ENCODE measurements around the gene GRM8. TPM values are rescaled to one million over a fixed set of nuclear protein-coding genes. Genes with fewer than 3 reads are reported as not detected.

Gene GRM8
- total RNA-seq, 1 donor from 2014 or later = not detected

- H3K9me3 ChIP-seq = no peaks in the 10 kb centered on the region
- no peaks in the 10 kb centered on the region for H3K36me3 ChIP-seq
- H3K27me3 ChIP-seq = no peaks in the 10 kb centered on the region
- DNase-seq = no peak
- TF ChIP-seq CTCF (IDR thresholded peaks at IDR 0.05) = no peak
- H3K4me3 ChIP-seq = no peak overlapping the region
- no peak for ATAC-seq
- no peak overlapping the region for H3K27ac ChIP-seq
- intact Hi-C loops (cut with DNase I) = no loop called here
- H3K4me1 ChIP-seq = no peaks in the 10 kb centered on the region
Observed at GRCh38 chr7:126698446-126698845, 554.3 kb downstream of the GRM8 start.

GRCh38 chr7:126696256-126697038, 556.3 kb downstream of the GRM8 start:
- Histone ChIP-seq H3K4me3 (no peak overlapping the region), H3K4me1 (no peaks in the 10 kb centered on the region), H3K27ac (no peak overlapping the region), H3K9me3 (no peaks in the 10 kb centered on the region), H3K27me3 (no peaks in the 10 kb centered on the region), H3K36me3 (no peaks in the 10 kb centered on the region)
- intact Hi-C loops (cut with DNase I) = no loop called here
- ATAC-seq = no peak
- TF ChIP-seq CTCF (IDR thresholded peaks at IDR 0.05) = no peak
- DNase-seq = no peak

DNA sequence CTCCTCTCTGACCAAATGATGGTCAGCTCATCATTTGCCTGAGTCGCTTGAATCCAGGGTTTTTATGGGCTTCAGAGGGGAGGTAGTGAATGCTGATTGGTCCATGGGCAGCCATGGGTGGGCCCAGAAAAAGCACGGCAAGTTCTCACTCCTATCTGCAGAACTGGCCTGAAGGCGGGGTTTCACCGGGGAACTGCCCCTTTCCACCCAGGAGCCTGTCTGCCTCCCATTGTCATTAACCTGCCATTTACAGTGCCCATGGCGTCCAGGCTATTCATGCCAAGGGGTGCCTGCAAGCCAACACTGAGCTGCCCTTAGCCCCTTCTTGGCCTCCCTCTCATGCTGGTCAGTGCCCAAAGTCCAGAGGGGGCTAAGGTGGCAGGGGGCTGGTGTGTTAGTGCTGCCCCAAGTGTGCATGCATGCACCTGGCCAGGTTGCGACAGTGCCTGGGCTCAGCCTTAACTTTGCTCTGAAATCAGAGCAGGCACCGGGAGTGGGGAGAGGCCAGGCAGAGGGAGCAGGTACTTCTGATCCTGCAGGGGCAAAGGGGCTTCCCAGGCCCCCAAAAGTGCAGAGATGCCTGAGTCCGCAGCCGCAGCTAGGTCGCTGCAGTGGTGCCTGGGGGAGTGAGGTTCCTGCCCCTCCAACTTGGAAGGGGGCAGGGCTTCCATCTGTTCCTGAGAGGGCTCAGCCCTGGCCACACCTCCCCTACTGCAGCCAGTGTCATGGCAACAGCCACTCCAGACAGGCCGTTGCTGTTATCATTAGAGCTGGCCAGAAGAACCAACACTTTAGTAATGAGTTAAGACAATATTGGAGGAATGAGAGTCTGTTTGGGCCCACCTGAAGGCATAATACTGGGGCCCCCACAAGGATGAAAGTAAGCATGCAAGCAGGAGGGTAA, 561.6 kb downstream of the GRM8 start:
- DNase-seq = no peak
- Histone ChIP-seq H3K36me3 (no peaks in the 10 kb centered on the region), H3K4me1 (no peaks in the 10 kb centered on the region), H3K27ac (no peak overlapping the region), H3K4me3 (no peak overlapping the region), H3K27me3 (no peaks in the 10 kb centered on the region), H3K9me3 (no peaks in the 10 kb centered on the region)
- intact Hi-C loops (cut with DNase I) = no loop called here
- TF ChIP-seq CTCF (IDR thresholded peaks at IDR 0.05) = no peak
- peak; percentile 23 for ATAC-seq

GRCh38 chr7:126690104-126690503, 562.6 kb downstream of the GRM8 start:
- Histone ChIP-seq H3K27me3 (no peaks in the 10 kb centered on the region), H3K27ac (no peak overlapping the region), H3K4me1 (no peaks in the 10 kb centered on the region), H3K9me3 (no peaks in the 10 kb centered on the region), H3K4me3 (no peak overlapping the region), H3K36me3 (no peaks in the 10 kb centered on the region)
- no peak for TF ChIP-seq CTCF (IDR thresholded peaks at IDR 0.05)
- DNase-seq = no peak
- ATAC-seq = no peak
- intact Hi-C loops (cut with DNase I) = no loop called here

GRCh38 chr7:126689037-126689436, 563.7 kb downstream of the GRM8 start:
- Histone ChIP-seq H3K9me3 (no peaks in the 10 kb centered on the region), H3K27ac (no peak overlapping the region), H3K27me3 (no peaks in the 10 kb centered on the region), H3K36me3 (no peaks in the 10 kb centered on the region), H3K4me1 (no peaks in the 10 kb centered on the region), H3K4me3 (no peak overlapping the region)
- DNase-seq (no peak), ATAC-seq (no peak)
- intact Hi-C loops (cut with DNase I) = no loop called here
- no peak for TF ChIP-seq CTCF (IDR thresholded peaks at IDR 0.05)

Data from upper lobe of right lung (tissue), 1 donor.